Activated CD4-positive, CD25-positive, alpha-beta regulatory T cell treated with anti-CD3 and anti-CD28 coated beads, Interleukin-2, amount 50 U/mL, for 24 hours (primary cell): Measurements from ENCODE around the gene KLRC1.
"Not testable (repeated sequence)": the region's sequence is repeated elsewhere in the genome, so short reads cannot be mapped to it uniquely, and the experiment has no call there.

Source experiments
- ATAC-seq, 2 donors: fragments of 150-1000 bp; cut with Tn5 transposase; one replicate each; pipeline ENCODE4 v1.10.0; 2021; ENCODE audit warnings: mild to moderate bottlenecking in 1 of 2, moderate library complexity in 1 of 2

The KLRC1 gene

DNA sequence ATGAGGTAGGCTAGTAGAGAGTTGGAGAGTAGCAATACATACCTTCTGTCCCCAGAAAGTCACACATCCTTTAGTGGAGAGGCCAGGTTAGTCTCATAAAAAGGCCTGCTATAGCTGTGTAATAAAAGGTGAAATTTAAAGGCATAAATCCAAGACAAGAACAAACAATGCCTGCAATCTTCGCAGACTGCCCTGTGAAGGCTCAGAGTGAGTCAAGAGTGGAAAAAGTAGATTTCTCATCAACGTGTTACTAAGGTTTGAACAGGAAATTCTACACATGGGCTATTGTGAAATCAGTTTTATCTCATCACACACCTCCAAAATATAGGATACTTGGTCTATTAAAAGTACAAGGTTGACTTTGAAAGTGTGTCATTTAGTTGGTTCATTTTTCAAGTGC is at the start of gene KLRC1:
TSS of gene KLRC1 (minus strand) at position 222 of the 400 bp plus-strand sequence. CDS start 2,221 bp downstream, outside the sequence.
- ATAC-seq, result no peak

DNA sequence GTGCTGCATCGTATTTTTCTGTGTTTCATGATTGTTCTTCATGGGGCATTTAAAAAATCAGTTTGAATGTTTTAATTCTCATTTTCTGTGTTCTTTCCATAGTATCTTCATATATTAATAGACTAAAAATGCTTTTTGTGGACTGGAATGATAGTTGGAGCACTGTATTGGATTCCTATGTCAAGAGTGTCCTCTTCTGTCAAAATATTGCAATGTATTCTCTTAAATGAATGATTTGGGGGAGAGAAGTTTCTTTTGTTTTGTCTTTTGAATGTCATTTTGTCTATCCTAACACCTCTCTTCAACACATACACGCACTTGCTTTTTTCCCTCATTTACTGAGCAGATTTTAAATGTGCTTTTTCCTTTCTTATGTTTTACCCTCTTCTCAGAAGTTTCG is 47.9 kb upstream of the KLRC1 start:
- ATAC-seq, result no peak

DNA sequence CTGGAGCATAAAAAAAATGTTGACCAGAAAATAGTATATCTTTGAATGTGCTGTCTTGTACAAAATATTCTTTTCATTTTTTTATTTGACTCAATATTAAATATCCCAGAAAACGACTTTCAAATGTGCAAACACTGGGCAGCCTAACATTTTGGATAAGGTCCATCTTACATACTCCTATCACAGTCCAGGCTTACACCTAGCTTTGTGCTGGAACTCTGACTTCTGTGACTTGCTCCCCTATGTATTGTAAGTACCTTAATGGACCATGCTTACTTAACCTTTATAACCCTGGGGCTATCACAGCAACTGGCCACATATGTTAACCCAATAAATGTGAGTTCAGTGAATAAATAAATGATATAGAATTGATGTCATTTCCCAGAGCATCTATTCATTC is 44.9 kb upstream of the KLRC1 start:
- ATAC-seq, result no peak

DNA sequence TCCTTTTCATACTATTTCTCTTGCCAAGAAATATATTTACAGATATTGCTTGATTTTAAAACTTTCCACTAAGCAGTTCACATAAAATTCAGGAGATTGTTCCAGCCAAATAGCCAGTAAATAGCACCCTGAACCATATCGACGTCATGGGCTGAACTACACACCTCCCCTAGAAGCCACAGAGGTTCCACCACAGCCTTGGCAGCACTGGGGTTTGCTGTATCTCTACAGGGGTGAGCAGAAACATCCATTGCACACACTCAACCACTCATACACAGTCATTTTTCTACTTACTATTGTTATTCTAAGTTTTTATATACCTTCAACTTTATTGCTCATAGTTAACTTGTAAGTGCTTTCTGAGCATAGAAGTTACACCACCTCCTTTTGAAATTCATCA is 44.4 kb upstream of the KLRC1 start:
- peak; percentile 53 to 64 for ATAC-seq

DNA sequence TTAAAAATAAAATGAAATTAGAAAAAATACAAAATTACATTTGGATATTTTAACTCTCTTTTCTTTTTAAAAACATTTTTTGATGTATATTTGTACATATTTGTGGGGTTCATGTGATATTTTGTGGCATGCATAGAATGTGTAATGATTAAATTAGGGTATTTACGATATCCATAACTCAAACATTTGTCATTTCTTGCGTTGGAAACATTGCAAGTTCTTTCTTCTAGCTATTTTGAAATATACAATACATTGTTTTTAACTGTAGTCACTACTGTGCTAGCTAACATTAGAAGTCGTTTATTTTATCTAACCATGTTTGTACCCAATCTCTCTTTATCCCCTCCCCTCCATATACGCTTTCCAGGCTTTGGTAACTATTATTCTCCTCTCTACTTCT is 38.6 kb upstream of the KLRC1 start:
- no peak for ATAC-seq

DNA sequence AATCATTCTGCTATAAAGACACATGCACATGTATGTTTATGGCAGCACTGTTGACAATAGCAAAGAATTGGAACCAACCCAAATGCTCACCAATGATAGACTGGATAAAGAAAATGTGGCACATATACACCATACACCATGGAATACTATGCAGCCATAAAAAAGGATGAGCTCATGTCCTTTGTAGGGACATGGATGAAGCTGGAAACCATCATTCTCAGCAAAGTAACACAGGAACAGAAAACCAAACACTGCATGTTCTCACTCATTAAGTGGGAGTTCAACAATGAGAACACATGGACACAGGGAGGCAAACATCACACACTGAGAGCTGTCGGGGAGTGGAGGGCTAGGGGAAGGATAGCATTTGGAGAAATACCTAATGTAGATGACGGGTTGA is 34.2 kb upstream of the KLRC1 start:
- ATAC-seq, result not testable (repeated sequence)

DNA sequence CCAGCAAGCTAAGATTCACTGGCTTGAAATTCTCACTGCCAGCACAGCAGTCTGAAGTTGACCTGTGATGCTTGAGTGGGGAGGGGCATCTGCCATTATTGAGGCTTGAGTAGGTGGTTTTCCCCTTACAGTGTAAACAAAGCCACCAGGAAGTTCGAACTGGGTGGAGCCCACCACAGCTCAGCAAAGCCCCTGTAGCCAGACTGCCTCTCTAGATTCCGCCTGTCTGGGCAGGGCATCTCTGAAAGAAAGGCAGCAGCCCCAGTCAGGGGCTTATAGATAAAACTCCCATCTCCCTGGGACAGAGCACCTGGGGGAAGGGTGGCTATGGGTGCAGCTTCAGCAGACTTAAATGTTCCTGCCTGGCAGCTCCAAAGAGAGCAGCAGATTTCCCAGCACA is 28.7 kb upstream of the KLRC1 start:
- not testable (repeated sequence) for ATAC-seq

DNA sequence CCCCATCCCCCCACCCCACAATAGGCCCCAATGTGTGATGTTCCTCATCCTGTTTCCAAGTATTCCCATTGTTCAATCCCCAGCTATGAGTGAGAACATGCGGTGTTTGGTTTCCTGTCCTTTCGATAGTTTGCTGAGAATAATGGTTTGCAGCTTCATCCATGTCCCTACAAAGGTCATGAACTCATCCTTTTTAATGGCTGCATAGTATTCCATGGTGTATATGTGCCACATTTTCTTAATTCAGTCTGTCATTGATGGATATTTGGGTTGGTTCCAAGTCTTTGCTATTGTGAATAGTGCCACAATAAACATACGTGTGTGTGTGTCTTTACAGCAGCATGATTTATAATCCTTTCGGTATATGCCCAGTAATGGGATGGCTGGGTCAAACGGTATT is 19.6 kb upstream of the KLRC1 start:
- ATAC-seq, result not testable (repeated sequence)

DNA sequence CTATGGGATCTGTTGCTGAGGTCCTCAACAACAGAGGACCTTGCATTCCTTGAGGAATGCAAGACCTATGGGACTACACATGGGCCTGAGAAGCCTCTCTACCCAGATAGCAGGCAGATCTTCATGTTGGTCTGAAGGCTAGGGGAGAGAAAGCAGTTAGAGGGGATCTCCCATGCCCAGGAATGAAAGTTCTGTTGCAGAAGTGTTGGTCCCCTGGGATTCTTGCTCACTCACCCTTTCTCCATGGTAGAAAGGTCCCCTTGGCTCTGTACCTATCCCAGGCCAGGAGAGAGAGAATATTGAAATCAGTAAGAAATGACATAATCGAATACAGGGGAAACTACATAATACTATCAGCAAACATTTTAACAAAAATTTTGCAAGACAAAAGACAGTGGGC is 16.5 kb upstream of the KLRC1 start:
- no peak for ATAC-seq

DNA sequence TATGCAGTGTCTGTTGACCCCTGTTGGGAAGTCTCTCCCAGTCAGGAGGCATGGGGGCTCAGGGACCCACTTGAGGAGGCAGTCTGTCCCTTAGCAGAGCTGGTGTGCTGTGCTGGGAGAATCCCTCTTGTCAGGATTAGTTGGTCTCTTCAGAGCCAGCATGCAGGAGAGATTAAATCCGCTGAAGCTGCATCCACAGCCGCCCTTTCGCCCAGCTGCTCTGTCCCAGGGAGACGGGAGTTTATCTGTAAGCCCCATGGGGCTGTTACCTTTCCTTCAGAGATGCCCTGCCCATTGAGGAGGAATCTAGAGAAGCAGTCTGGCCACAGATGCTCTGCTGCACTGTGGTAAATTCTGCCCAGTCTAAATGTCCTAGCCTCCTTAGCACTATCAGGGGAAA is 13.1 kb upstream of the KLRC1 start:
- no peak for ATAC-seq

DNA sequence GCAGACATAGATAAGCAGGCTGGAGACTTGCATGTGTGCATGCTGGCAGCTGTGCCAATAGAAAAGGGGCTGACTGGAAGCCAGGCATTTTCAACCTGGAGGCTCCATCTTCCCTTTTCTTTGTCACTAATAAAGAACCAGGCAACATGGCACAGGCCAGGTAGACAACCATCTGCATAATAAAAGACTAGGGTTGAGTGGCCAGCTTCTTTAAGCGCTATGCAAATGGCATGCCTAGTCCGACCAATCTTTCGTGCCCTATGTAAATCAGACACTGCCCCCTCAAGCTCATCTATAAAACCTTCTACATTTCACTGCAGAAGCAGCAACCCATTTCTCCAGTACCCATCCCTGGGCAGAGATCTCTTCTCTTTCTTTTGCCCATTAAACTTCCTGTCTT is 4.6 kb upstream of the KLRC1 start:
- ATAC-seq, result no peak

DNA sequence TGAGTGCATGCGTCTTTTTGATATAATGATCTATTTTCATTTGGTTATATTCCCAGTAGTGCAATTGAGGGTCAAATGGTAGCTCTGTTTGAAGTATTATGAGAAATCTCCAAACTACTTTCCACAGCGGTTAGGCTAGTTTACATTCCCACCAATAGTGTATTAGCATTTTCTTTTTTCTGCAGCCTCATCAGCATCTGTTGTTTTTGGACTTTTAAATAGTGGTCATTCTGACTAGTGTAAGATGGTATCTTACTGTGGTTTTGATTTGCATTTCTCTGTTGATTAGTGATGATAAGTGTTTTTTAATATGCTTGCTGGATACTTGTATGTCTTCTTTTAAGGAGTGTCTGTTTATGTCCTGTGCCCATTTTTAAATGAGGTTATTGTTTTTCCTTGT is 3.7 kb upstream of the KLRC1 start:
- no peak for ATAC-seq

DNA sequence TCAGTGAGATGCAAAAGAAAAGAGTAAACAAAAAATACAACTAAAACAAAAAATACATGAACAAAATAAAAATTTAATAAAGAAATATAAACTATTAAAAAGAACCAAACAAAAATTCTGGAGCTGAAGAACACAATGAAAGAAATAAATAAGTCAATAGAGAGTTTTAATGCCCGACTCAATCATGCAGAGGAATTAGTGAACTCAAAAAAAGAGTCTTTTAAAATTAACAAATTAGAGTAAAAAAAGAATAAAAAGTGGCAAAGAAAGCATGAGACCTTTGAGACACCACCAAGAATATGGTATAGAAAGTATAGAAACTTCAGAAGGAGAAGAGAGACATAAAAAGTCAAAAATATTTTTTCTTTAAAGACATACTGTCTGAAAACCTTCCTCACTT is 2.6 kb upstream of the KLRC1 start:
- no peak for ATAC-seq

DNA sequence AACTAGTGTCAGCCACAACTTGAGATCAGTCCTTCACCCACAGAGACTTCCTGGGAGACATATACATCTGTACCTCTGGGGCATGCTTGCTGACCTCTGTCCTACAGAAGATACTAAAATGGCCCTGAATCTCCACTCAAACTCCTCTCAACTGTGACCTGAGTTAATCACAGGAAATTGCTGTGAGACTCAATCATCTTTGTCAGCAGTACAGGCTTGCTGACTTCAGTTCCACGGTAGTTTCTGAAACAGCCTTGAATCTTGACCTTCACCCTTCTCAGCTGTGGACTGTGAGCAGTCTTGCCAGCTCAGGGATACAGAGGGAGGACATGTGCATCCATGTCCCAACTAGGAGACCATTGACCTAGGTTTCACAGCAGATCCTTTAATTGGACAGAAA is 1.4 kb upstream of the KLRC1 start:
- no peak for ATAC-seq

DNA sequence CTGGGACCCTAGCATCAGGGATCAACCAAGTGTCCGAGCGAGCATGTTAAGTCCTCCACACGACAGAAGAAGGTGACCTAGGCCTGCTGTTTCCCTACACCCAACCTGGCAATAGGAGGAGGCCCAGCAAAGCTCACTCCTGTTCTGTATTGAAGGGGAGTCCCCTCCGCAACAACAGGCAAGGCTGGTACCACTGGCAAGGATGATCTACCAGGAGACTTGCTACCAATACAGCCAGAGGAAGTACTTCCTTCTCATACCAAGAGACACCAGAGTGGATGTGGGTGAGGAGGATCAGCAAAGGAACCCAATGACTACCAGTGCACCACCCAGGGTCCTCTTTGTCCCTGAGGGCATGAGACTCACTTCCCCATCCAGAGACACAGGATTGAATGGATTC is 4.9 kb downstream of the KLRC1 start:
- ATAC-seq, result no peak

DNA sequence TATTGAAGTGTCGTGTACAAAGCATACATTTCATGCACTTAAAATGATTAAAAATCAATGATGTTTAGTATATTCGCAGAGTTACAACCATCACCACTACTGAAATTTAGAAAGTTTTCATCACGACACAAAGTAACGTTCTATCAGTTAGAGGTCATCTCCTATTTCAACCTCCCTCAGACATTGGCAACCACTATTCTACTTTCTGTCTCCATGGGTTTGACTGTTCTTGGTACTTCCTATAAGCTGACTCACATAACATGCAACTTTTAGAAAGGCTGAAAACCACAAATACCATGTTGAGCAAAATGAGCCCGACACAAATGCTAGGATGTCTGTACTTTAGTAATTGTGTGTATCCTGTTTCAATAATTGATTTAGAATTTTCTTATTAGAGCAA is 7.1 kb downstream of the KLRC1 start:
- not testable (repeated sequence) for ATAC-seq

DNA sequence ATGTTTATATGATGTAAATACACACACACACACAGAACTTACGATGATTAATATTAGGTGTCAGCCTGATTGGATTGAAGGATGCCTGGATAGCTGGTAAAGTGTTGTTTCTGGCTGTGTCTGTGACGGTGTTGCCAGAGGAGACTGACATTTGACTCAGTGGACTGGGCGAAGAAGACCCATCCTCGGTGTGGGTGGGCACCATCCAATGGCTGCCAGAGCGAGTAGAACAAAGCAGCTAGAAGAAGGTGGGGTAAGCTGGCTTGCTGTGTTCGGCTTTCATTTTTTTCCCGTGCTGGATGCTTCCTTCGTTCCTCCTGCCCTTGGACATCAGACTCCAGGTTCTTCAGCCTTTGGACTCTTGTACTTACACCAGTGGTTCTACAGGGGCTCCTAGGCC is 12.0 kb downstream of the KLRC1 start:
- ATAC-seq, result not testable (repeated sequence)

DNA sequence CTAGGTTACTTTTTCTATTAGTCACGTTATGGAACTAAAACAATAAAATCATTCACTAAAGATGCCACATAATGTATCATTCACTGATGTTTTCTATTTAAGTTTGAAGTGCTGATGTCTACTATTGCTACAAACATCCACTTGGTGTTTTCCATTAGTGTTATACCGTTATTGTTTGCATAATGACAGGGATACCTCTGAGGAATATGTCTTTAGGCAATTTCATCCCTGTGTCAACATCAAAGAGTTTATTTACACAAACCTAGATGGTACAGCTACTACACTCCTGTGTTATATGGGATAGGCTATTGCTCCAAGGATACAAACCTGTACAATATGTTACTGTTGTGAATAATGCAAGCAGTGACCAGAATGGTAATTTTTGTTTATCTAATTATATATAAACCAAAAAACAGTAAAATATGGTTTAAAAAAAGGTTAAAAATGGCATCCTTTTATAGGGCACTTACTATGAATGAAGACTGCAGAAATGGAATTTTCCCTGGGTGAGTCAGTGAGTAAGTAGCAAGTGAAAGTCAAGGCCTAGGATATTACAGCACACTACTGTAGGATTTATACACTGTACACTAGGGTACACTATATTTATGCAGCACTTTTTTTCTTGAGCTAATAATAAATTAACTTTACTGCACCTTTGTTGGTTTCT is 13.4 kb downstream of the KLRC1 start:
- not testable (repeated sequence) for ATAC-seq

DNA sequence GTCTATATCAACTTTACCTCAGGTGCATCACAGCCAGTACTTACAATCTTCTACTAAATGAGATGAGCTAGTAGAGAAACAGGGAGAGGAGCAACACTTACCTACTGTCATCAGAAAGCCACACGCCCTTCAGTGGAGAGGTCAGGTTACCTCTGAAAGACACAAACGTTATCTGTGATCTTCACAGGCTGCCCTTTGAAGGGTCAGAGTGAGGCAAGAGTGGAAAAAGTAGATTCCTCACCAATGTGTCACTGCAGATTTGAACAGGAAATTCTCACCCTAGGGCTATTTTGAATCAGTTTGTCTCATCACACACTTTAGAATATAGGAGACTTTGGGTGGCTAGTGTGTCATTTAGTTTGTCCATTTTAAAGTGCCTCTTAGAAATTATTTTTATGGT is 15.6 kb downstream of the KLRC1 start:
- ATAC-seq, result not testable (repeated sequence)

DNA sequence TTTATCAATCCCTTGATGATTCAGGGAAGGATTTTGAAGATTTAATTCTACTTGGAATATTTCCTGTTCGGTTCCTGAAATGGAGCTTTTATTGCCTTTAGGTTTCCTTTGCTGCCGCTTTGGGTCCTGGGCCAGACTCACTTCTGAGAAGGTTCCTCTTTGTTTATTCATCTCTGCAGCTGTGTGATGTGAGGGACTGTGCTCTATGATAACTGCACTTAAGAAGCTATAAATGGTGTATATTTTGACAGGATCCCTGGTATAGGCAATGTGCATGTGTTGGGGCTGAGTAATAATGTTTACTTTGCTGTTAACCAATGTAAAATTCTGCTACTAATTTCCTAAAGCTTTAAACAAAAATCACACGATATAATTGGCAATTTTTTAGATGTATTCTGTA is 17.4 kb downstream of the KLRC1 start, which contains the start of gene KLRC2:
TSS of gene KLRC2 (minus strand) at position 195 of the 400 bp plus-strand sequence. CDS start at position 171, 24 bp downstream.
- ATAC-seq, result not testable (repeated sequence)

DNA sequence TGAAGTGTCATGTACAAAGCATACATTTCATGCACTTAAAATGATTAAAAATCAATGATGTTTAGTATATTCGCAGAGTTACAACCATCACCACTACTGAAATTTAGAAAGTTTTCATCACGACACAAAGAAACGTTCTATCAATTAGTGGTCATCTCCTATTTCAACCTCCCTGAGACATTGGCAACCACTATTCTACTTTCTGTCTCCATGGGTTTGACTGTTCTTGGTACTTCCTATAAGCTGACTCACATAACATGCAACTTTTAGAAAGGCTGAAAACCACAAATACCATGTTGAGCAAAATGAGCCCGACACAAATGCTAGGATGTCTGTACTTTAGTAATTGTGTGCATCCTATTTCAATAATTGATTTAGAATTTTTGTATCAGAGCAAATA is 22.6 kb downstream of the KLRC1 start:
- not testable (repeated sequence) for ATAC-seq

DNA sequence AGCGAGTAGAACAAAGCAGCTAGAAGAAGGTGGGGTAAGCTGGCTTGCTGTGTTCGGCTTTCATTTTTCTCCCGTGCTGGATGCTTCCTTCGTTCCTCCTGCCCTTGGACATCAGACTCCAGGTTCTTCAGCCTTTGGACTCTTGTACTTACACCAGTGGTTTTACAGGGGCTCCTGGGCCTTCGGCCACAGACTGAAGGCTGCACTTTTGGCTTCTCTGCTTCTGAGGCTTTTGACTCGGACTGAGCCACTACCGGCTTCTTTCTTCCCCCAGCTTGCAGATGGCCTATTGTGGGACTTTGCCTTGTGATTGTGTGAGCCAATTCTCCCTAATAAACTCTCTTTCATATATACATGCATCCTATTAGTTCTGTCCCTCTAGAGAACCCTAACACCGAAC is 27.2 kb downstream of the KLRC1 start:
- ATAC-seq, result not testable (repeated sequence)

DNA sequence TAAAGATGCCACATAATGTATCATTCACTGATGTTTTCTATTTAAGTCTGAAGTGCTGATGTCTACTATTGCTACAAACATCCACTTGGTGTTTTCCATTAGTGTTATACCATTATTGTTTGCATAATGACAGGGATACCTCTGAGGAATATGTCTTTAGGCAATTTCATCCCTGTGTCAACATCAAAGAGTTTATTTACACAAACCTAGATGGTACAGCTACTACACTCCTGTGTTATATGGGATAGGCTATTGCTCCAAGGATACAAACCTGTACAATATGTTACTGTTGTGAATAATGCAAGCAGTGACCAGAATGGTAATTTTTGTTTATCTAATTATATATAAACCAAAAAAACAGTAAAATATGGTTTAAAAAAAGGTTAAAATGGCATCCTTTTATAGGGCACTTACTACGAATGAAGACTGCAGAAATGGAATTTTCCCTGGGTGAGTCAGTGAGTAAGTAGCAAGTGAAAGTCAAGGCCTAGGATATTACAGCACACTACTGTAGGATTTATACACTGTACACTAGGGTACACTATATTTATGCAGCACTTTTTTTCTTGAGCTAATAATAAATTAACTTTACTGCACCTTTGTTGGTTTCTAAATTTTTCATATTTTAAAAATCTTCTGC is 28.8 kb downstream of the KLRC1 start:
- not testable (repeated sequence) for ATAC-seq

DNA sequence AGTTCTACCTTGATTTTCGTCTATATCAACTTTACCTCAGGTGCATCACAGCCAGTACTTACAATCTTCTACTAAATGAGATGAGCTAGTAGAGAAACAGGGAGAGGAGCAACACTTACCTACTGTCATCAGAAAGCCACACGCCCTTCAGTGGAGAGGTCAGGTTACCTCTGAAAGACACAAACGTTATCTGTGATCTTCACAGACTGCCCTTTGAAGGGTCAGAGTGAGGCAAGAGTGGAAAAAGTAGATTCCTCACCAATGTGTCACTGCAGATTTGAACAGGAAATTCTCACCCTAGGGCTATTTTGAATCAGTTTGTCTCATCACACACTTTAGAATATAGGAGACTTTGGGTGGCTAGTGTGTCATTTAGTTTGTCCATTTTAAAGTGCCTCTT is 31.0 kb downstream of the KLRC1 start:
- ATAC-seq, result not testable (repeated sequence)

DNA sequence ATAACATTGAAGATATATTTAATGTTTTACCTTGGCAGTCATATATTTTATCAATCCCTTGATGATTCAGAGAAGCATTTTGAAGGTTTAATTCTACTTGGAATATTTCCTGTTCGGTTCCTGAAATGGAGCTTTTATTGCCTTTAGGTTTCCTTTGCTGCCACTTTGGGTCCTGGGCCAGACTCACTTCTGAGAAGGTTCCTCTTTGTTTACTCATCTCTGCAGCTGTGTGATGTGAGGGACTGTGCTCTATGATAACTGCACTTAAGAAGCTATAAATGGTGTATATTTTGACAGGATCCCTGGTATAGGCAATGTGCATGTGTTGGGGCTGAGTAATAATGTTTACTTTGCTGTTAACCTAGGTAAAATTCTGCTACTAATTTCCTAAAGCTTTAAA is 32.8 kb downstream of the KLRC1 start, which contains the start of gene KLRC3:
TSS of gene KLRC3 (minus strand) at position 262 of the 400 bp plus-strand sequence. CDS start at position 217, 45 bp downstream.
- ATAC-seq, result not testable (repeated sequence)
